Effector CD4-positive, alpha-beta T cell (primary cell): Measurements from ENCODE around the gene UNC45A.

ENCODE experiments used
- DNase-seq: peaks from one replicate; pipeline ENCODE4 v3.0.0-alpha.2; 2020

Gene UNC45A

GRCh38 chr15:90968434-90968833 is 33.3 kb downstream of the UNC45A start:
- DNase-seq, result no peak

DNA sequence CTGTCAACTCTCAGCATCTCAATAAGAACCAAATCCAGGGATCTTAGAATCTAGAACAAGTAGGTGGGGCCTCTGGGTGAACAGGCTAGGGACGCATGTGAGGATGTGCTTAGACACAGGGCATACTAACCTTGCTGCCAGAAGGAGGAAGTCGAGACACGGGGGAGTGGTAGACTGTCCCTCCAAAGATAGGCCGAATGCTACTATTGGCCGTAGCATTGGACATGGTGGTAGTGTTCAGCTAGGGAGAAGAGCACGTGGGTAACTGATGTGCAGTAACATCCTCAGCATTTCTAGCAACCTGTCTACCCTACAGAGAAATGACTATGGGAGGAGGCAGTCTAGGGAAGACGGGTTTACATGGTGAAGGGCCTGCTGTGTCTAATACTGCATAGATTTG is 35.2 kb downstream of the UNC45A start:
- DNase-seq, result no peak

DNA sequence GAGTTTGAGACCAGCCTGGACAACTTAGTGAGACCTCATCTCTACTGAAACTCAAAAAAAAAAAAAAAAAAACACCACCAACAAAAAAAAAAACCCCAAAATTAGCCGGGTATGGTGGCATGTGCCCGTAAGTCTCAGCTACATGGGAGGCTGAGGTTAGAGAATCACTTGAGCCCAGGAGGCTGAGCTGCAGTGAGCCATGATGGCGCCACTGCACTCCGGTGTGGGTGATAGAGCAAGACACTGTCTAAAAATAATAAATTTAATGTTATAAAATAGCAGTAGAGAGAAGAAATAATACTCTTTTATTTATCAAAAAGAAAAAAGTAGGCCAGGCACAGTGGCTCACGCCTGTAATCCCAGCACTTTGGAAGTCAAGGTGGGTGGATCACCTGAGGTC is 37.0 kb downstream of the UNC45A start:
- DNase-seq, result no peak

- no peak for DNase-seq
Measured at GRCh38 chr15:90974216-90974615, 39.1 kb downstream of the UNC45A start.

- no peak for DNase-seq
Measured at GRCh38 chr15:90979582-90979981, 44.5 kb downstream of the UNC45A start.

DNA sequence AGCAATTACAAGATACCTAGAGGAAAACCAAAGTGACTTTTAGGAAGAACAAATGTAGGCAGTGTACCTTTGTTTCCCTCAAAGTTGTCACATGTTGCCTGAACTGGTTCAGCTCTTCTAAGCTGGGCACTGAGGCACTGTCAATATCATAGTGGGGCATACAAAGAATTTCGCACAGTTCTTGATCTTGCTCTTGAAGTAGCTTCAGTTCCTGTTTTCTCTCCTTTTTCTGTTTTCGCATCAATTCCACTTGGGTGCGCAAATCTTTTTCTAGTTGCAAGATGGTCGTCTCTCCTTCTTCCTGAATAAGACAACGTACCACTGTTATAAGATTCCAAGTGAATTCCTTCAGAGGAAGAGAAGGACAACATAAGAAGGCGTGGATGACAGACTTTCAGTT is 46.6 kb downstream of the UNC45A start:
- DNase-seq, result no peak

GRCh38 chr15:90982135-90982534 is 47.0 kb downstream of the UNC45A start:
- no peak for DNase-seq

GRCh38 chr15:90986790-90987507 is 51.9 kb downstream of the UNC45A start:
- no peak for DNase-seq

DNA sequence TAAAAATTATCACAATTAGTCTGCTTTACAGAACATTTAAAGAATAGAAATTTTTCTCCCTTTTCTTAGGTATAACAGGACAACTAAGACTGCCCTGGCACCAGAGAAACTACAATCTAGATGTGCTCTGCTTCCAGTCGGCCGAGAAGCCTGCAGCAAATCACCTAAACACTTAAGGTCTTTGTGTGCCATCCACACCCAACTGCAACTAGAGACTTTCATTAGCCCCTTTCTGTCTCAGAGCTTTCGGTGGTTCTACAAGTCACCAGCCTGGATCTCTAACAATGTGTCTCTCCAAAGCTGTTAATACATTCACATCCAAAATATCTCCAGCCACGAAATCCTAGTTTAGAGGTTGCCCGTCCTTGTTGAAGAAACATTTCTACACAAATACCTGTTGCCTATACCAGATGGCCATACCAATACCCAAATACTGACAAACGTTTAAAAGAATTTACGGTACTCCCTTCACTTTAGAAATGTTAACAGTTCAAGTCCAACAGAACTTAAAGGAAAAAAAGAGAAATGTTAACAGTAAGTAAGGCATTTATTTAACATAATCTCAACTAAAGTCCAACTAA is 52.6 kb downstream of the UNC45A start:
- DNase-seq, result no peak

GRCh38 chr15:90988296-90988695 is 53.2 kb downstream of the UNC45A start:
- no peak for DNase-seq

- no peak for DNase-seq
Measured at GRCh38 chr15:90989040-90989768, 54.1 kb downstream of the UNC45A start.

DNA sequence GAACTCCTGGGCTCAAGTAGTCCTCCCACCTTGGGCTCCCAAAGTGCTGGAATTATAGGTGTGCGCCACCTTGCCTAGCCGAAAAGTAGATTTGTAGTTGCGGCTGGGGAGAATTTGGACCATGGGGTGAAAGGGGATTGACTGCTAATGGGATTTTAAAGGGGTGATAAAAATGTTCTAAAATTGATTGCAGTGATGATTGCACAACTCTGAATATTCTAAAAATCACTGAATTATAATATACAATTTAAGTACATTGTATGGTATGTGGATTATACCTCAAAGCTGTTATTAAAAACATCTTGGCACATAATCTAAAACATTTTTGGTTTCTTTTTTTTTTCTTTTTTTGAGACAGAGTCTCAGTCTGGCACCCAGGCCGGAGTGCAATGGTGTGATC is 55.4 kb downstream of the UNC45A start:
- DNase-seq, result no peak

- no peak for DNase-seq
Measured at GRCh38 chr15:90991587-90992285, 56.7 kb downstream of the UNC45A start.

DNA sequence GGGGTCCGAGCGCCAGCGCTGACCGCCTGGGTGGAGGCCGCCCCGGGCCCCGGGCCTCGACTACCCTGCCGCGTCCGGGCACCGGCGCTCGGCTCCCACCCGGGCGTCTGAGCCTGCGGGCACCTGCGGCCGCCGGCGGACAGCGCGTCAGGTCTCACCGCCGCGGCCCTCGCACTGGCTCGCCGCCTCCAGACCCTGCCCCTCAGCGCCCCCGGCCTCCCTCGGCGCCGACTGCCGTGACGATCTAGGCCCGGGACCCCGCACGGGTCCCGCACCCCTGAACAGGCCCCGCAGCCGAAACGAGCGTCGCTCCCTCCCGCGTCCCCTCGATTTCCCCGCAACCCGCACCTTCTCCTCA is 59.0 kb downstream of the UNC45A start:
- DNase-seq, result no peak

GRCh38 chr15:90994417-90995311 is 59.6 kb downstream of the UNC45A start, which contains the start of gene PRC1:
TSS of gene PRC1 (minus strand) at chr15:90994535. CDS start at chr15:90994417, 118 bp downstream.
- DNase-seq, result peak; percentile 98

DNA sequence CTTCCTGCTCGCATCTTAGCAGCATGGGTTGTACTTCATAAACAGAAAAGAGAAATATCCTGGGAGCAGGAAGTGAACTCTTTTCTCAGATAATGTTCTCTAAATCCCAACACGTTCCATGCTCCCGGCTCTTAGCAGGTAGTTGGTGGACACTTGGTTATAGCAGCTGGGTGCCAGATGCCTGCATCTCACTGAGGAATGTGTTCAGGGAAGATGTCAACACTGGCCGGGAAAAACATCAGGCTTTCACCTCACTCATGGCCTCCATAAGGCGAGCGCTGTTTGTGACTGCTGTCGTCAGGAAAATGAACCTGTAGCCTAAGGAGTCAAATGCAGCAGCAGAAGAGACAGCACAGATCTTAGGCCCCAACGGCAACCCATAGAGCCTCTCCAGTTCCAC is 63.7 kb downstream of the UNC45A start:
- DNase-seq, result no peak

DNA sequence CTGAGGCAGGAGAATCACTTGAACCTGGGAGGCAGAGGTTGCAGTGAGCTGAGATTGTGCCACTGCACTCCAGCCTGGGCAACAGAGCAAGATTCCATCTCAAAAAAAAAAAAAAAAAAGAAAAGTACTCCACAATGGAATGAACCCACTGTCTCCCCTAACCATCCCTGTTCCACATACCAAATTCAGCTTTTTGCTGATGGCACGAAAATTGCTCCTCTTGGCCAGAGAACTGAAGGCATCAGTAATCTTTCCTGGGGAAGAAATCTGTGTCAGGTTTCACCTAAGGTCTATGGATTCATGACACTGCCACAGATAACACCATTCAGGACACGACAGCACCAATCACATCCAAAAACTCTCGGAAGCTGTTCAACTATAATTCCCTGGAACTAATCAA is 66.1 kb downstream of the UNC45A start:
- no peak for DNase-seq
